Activated CD8-positive, alpha-beta memory T cell treated with anti-CD3 and anti-CD28 coated beads, Interleukin-2, amount 50 U/mL, for 1 hour (primary cell): ENCODE data around the gene BORCS6.

Experiments used
- DNase-seq: peaks from one replicate; pipeline ENCODE4 v3.0.0-alpha.2; 2020; ENCODE audit errors: extremely low read depth

The BORCS6 gene

DNA sequence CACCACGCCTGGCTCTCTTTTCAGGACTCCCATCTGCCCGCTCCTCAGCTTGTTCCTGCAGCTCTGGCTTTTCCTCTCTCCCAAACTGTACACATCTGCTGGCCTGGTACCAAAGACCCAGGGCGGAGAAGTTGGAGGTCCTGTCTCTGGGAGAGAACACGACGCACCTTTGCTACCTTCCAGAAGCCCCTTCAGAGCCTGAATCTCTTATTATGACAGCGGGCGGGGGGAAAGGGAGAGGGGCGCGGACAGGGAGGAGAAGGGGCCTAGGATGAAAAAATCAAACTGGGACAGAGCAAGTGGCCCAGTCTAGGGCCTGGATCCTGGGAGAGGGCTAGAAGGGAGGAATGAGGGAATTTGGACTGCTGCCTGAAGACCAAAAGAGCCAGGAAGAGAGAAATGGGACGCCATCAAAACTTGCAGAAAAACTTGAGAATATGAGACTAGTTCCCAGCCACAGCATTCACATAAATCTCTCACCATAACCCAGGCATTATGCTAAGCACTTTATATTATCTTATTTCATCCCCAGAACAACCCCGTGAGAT lies 35.3 kb downstream of the BORCS6 start:
- DNase-seq, result no peak

DNA sequence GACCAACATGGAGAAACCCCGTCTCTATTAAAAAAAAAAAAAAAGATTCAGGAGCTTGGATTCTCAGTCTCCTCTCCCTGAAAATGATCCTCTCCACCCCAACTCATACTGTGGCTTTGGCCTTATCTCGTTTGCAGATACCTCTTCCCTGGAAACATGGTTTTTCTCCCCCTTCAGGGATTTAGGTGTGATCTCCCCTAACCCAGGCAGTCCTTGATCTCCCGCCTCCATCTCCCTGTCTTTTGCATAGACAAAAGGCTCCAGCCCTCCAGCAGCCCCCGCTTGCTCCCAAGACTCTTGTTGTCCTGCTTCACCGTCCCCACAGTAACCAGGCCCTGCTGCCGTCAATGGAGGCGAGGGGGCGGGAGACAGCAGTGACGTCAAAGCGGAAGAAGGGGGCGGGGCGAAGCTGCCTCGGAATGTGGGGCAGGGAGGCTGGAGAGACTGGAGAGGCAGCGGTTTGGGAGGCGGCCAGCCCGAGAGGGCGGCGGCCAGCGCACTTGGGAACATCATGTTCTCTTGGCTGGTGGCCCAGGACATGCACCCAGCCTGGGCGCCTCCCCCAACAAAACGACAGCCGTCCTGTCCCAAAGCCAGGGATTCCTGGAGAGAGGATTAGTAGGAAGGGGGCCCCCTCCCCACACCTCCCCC lies 35.9 kb downstream of the BORCS6 start:
- peak; percentile 79 for DNase-seq

DNA sequence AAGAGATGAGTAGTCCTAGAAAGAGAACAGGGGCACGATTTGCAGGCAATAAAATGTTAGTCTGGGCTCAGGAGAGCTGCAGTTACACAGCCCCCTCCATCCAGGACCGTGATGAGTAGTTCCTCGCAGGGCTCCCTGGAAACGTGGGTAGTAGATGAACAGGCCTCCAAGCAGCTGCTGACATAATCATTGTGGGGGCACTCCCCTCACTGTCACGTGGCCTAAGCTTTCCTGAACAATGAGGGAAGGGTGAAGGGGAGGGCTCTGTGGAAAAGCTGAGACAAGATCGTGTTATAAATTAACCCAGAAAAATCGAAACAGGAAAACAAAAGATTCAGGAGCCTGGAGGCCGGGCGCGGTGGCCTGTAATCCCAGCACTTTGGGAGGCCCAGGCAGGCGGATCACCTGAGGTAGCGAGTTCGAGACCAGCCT lies 36.4 kb downstream of the BORCS6 start:
- no peak for DNase-seq

DNA sequence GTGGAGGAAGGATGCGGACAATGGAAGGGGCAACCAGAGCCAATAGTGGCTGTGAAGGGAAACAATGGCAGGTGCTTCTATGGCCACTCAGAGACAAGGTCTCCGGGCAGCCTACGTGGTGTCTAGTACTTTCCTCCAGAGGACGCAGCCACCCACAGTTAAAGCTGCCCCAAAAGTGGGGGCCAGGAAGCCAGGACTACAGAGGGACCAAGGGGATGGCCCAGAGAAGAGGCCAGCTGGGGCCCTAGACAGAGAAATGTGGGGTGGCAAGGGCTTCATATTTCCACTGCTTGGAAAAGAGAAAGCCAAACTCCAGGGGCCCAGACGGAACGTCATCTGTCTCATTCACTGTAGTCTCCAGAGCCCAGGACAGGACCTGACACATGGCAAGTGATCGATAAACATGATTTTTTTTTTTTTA lies 36.9 kb downstream of the BORCS6 start:
- no peak for DNase-seq

DNA sequence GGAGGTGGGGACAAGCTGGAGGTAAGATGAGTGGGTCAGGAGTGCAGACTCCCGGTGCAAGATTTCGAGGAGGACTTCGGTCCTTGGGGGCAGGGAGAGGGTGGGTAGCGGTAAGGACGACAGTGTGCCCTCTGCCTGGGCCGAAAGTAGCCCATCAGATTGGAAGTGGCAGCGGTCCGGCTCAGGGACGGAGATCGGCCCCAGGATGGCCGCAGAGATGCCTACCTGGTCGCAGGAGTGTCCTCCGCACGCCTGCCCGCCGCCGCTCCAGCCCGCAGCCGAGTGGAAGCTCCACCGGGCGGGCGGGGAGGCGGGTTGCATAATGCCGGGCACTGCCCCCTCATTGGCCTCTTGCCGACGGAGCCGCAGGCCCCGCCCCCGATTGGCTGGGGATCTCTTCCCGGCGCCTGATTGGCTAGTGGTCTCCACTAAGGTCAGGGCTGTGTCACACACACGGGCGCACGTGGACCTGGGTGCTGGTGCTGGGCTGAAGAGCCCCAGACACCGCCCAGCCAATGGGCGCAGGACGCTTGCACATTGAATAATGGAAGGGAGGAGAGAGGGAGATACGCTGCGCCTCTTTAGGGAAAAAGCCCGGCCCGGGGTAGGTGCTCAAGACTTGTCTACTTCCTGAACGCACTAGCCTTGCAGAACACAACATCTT lies 37.7 kb downstream of the BORCS6 start, which contains the start of gene PER1:
Gene PER1, minus strand, starts transcription at position 293 of the 664 bp plus-strand sequence. CDS start 1,698 bp downstream, outside the sequence.
- DNase-seq, result no peak

DNA sequence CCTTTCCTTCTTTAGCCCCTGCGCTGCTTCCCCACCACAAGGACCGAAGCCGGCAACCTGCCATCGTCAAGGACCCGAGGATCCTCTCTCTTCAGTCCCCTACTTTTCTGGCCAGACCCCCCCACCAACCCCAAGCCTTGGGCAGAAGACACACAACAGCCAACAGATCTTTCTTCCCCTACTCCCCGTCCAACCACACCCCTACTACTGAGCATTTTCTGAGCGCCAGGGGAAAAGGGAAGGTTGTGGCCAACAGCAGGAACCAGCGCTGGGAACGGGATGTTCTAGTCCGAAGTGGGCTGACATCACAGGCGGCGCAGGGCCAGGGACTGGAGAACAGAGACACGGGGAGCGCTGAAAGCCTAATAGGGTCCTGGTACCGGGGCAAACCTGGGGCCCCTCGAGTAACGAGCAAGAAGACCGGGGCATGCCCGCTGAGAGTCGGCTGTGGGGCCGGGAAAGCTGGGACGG lies 38.3 kb downstream of the BORCS6 start:
- DNase-seq, result no peak

DNA sequence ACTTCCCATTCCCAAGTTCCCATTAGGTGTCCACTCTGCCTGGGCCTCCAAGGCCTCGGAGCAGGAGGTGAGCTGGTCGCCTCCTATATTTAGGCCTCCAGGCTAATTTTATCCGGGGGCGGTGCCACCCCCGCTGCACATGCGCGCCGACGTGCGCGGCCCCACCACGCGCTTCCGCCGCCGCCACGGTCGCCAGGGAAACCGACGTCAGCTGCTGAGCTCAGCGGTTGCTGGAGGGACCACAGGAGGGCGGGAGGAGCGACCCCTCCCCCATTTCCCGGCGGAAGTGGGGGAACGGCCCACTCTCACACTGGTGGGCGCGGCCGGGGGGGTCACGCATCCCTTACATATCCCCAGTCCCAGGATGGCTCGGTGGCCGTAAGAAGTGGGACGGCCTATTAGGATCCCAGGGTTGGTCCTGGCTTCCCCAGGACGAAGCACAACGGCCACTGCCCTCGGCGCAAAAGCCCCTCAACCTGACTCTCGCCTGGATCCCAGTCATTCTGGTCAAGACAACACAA lies 38.8 kb downstream of the BORCS6 start:
- DNase-seq, result peak; percentile 81

DNA sequence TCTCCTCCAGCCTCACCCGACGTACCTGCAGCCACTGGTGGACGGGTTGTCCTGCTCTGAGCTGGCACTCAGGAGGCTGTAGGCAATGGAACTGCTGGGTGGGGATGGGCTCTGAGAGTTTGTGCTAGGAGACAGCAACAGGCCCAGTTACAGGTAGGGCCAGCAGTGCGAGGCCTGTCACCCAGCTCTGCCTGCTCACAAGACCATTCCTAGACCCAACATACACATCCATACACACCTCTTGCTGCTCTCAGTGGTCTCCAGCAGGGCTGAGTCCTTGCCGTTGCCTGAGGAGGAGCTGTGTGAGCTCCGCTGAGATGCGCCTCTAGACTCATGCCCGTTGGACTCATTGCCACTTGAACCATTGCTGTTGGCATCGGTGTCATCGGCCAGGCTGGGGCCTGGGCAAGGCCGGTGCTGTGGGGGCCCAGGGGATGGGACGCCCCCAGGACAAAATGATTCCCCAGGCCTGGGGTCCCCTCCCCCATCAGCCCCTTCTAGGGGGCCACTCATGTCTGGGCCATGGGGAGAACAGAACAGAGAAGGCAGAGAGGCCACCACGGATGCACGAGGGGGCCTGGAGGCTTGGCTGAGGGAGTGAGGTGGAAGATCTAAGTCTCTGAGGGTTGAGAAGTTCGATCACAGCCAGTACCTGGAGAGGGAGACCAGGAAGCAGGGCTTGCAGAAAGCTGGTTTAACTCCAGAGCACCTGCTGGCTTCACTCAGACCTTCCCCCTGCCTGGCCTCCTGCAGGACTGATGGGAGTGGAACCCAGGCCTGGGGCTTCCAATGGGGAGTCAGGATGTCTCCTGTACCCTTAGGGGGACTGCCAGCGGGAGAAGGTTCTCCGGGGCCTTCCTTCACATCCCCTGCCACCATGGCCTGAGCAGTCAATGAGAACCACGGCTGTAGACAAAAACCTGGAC lies 39.5 kb downstream of the BORCS6 start:
- DNase-seq, result no peak

DNA sequence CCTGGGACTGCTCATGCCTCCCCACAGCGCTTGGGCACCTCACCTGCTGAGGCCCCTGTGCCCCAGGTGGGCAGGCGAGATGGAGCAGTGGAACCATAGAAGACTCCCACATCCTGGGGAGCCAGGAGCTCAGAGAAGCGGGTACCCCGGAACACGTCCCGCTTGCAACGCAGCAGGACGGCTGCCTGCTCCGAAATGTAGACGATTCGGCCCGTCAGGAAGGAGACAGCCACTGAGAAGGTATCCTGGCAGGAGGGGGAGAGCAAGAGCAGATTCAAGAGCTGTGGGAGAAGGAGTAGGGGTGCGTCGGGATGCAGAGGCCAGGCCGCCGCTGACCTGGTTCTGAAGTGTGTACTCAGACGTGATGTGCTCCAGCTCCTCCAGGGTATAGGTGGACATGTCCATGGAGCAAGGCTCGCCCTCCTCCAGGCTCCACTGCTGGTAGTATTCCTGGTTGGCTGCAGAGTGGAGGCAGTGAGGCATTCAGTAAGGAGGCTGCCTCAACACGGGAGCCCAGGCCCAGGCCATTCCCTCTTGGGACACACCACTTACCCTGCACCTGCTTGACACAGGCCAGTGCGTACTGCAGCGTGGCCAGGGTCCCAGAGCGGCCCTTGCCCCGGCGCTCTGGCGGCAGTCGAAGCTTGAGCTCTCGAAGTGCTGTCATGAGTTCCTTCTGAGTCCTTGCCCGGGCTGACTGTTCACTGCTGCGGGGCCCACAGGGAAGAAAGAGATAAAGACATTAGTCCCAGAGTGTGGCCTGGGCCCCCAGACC lies 40.4 kb downstream of the BORCS6 start:
- DNase-seq, result no peak

DNA sequence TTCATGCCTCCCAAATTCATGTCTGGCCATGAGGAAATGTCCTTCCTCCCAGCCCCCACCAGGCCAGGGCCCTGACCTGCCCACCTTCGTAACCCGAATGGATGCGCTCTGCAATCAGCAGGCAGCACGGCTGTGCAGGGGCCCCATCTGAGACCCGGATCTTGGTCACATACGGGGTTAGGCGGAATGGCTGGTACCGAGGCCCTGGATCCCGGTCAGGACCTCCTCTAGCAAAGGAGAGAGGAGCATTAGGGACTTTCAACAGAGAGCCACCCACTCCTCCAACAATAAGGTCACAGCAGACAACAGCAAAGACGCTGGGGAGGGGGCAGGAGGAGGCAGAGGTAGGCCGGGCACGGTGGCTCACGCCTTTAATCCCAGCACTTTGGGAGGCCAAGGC lies 41.4 kb downstream of the BORCS6 start:
- DNase-seq, result no peak

DNA sequence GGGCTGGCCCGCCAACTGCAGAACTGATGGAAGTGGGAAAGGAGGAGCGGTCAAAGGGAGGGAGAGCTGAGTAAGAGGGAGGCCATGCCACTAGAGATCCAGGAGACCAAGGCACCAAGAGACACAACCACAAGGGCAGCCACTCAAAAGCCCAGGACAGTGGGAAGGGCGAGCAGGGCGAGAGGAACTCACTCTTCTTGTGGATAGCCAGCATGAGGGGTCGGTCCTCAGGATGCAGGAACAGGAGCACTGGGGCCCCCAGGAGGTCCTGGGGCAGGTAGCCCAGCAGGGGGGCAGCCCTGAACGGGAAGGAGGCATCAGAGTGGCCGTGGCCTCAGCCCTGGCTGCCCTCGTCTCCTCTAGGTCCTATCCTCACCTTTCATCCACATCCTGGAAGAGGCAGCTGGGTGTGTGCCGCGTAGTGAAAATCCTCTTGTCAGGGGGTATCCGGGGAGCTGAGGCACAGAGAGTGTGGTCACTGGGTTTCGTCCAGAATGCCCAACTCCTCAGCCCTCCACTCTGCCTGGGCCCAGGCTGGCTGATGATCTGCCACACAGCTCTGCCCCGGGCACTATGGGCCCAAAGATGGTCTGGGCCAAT lies 42.1 kb downstream of the BORCS6 start:
- DNase-seq, result no peak

DNA sequence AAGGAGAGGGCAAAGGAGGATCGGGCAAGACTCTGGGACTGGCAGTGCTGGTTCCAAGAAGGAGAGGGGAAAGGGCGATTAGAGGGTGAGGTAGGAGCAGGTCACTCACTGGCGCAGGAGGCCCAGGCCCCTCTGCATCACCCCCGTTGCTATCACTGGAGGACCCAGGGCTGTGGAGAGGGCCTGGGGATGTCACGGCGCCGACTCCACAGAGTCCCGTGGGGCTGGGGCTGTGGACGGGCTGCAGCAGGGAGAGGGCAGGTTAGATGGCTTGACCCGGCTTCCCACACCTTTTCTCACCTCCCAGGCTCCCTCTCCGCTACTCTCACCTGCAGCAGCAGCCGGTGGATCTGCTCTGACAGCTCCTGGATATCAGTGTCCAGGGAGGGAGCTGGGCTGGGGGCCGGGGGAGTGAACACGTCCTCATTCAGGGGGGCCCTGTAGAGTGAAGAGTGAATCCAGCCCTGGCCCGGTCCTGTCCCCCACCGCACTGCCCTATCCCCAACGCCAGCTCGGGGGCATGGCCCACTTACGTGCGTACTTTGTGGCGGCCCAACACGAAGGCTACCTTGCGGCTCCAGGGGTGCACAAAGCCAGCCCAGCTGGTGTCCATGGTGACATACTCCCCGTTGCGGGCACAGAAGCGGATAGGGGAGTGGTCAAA lies 42.7 kb downstream of the BORCS6 start:
- DNase-seq, result no peak

DNA sequence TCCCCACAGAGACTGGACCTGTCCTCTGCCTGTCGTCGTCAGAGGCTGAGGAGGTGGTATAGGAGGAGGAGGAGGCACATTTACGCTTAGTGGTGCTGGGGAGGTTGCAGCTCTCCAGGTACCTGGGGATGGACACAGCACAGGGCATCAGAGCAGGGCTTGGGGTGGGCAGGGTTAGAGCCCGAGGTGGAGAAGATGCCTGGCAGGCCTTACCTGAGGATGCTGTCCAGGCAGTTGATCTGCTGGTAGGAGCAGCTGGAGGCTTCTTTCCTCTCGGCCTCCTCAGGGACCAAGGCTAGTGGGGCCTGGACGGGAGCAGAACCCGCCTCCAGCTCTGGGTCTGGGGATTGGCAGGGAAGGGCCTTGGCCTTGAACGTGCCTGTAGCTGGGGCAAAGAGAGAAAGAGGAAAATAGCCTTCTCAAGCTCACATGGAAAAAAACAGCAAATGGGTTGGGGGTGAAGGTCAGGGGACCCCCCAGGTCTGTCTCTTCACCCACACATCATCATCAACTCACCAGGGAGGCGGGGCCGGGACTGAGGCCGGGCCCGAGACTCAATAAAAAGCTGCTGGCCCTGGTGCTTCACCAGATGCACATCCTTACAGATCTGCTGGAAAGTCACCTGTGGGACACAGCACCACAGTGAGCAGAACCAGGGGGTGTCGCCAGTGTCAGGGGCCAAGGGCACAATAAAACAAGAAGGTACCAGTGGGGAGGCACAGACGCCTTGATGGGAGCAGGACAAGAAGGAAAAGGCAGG lies 43.4 kb downstream of the BORCS6 start:
- DNase-seq, result no peak

DNA sequence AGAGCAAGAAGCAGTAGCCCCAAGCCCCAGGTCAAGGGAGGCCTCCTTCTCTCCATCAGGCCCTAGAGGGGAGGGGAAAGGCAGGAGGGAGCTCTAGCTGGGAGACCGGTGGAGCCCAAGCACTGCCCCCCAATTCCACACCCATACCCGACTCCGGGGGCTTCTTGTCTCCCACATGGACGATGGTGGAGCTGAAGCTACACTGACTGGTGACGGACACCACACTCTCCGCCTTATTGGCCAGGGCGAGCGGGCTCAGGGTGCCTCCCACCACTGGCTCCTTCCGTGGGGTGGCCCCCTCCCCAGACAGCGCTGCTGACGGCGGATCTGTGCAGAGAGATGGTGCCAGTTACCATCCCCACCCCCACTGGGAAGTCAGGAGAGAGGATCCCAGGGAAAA lies 44.2 kb downstream of the BORCS6 start:
- no peak for DNase-seq

DNA sequence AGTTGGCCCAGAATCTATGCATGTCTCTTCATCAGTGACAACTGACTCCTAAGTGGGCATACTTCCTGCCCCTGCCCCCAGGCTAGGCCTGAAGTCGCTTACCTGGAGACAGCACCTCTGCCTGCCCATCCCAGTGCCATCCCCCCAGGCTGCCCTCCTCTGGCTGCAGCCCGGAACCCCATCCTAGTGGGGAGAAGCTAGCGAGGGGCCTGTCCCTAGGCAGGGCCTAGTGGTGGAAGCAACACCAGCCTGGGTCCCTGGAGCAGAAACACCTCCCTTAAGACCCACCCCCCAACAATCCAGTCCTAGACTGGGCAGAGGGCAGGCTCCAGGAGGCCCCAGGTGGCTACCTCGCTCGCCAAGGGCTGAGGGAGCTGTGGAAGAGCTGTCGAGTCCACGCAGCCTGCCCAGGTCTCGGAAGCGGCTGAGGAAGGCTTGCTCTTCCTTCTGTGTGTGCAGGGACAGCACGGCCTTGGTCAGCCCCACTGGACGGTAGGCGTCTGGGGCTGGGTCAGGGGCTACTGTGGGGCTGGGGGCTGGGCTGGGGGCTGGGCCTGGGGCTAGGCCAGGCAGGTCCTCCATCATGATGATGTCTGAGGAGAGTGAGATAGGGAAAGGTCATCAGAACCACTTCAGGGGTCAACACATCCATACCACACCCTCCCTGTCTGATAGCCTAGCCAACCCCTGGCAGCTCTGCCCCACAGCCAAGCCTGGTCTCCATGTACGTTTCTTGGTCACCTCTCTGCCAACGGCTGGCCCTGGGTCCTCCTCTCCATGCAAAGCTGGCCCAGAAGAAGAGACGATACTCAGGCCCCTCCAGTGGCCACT lies 45.4 kb downstream of the BORCS6 start:
- no peak for DNase-seq

DNA sequence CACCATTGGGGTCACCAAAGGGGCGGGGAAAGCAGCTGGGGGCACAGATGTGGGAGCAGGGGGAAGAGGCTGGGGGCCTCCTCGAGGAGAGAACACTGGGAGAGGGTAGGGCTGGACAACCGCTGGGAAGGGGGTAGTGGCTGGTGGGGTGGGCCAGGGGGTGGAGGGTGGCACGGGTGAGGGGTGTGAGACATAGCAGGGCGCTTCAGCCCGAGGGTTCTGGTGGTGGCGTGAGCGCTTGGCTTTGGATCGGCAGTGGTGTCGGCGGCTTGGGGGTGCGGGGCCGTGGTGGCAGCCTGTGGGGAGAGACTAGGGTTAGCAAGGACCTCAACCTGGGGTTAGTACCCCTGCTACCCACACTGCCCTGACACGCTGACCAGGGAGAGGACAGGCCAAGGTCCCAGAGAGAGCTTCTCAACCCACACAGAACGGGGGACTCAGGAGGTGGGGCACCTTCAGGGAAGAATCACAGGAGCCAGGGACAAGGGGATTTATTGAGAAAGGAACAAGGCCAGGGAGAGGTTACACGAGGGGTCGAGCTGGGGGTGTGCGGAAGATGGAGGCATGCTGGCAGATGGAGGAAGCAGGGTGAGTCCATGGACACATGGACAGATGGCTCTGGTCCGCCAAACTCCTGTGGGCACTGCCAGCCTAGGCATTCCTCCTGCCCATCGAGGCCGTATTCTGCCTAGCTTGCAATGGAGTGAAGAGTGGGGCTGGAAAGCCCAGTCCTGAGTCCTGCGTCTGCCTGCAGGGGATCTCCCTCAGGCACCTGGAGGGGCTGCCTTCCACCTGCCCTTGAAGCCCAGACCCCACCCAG lies 46.2 kb downstream of the BORCS6 start:
- DNase-seq, result no peak

DNA sequence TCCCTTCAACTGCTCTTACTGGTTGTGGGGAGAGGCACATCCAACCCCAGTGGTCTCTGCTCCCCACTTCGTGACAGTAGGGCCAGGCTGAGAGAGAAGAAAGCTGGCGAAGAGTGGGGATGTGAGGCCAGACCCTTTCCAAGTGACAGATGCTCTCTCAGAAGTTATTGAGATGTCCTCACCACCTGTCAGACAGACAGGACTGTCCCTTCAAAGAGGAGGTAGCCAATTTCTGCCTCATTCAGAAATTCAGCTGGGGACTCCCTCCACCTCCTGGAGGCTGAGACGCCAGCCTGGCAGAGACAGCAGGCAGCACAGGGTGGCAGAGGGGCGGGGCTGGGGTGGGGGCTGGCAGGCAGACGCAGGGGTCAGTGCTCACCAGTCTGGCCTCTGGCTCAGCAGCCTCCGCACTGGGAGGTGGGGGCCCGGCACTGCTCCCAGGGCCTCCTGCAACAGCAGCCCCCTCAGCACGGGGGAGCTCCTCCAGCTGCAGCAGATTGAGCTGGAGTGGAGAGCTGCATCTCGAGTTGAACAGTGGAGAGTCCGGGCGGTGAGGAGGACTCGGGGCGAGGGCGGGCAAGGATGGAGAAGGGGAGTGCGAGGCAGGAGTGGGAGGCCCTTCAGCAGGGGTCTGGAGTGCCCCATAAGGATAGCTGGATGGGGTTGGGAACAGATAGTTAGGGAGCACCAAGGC lies 46.9 kb downstream of the BORCS6 start:
- no peak for DNase-seq
